IPS-20b (cell line): ENCODE data around the gene BMPR1A.

ENCODE experiments used
- H3K27ac ChIP-seq: one replicate; pipeline ENCODE4 v1.5.1; 2013; ENCODE audit warnings: low read length
- H3K27me3 ChIP-seq: 2 replicates; pipeline ENCODE4 v1.6.1; 2013; ENCODE audit warnings: mild to moderate bottlenecking, low read length, inconsistent platforms; ENCODE audit not compliant: insufficient read depth
- H3K36me3 ChIP-seq: 2 replicates; pipeline ENCODE4 v1.6.1; 2013; ENCODE audit warnings: low read depth, mild to moderate bottlenecking, inconsistent platforms, low read length, moderate library complexity; ENCODE audit not compliant: insufficient read depth
- H3K4me1 ChIP-seq: 2 replicates; pipeline ENCODE4 v1.6.1; 2013; ENCODE audit warnings: mild to moderate bottlenecking, control low read depth, inconsistent platforms, low read length, moderate library complexity; ENCODE audit not compliant: insufficient read depth
- H3K4me3 ChIP-seq: 2 replicates; pipeline ENCODE4 v1.5.1; 2013; ENCODE audit warnings: mild to moderate bottlenecking, low read length, inconsistent platforms
- H3K9ac ChIP-seq: 2 replicates; pipeline ENCODE4 v1.6.1; 2013; ENCODE audit warnings: low read depth, mild to moderate bottlenecking, inconsistent platforms, low read length, moderate library complexity
- H3K9me3 ChIP-seq: 2 replicates; pipeline ENCODE4 v1.6.1; 2013; ENCODE audit warnings: mild to moderate bottlenecking, low read depth, low read length, inconsistent platforms; ENCODE audit not compliant: insufficient read depth

The BMPR1A gene

DNA sequence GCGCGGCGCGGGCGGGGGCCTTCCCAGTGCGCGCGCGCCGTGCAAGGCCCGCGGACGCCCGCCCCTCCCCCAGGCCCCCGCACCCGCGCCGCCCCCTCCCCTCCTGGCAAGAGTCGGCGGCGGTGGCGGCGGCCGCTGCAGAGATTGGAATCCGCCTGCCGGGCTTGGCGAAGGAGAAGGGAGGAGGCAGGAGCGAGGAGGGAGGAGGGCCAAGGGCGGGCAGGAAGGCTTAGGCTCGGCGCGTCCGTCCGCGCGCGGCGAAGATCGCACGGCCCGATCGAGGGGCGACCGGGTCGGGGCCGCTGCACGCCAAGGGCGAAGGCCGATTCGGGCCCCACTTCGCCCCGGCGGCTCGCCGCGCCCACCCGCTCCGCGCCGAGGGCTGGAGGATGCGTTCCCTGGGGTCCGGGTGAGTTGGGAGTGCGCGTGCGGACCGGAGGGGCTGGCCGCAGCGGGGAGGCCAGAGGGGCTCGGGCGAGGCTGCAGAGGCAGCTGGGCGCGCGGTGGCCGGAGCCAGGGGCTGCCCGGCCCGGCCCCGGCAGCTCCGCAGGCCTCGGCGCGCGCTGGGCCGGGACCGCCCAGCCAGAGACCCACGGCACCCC, at the start of gene BMPR1A:
TSS of gene BMPR1A (plus strand) at position 109 of the 602 bp plus-strand sequence. CDS start 119,400 bp downstream, outside the sequence.
- Histone ChIP-seq H3K36me3 (no peaks in the 10 kb centered on the region), H3K9me3 (no peaks in the 10 kb centered on the region), H3K4me3 (peak within 1 kb of the TSS; percentile 98), H3K9ac (peak within 1 kb of the TSS; percentile 96), H3K27ac (peak within 1 kb of the TSS; percentile 83), H3K27me3 (no peaks in the 10 kb centered on the region), H3K4me1 (peaks cover 29% of the 10 kb centered on the region)

DNA sequence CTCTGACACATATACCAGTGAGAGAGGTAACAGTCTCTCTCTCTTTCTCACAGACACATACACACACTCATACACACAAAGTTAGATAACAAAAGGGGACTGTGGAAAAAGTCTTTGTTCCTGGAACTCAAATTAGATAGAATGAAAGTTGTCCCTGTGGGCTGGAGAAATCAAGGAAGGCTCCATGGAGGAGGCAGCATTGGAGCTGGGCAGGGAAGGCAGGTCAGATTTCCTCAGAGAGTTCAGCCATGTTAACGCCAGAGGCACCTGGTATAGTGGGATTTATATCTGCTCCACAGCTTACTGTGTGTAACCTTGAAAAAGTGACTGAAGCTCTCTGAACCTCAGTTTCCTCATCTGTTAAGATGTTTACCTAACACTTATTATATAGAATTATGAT, 49.4 kb upstream of the BMPR1A start:
- Histone ChIP-seq H3K36me3 (no peaks in the 10 kb centered on the region), H3K27me3 (no peaks in the 10 kb centered on the region), H3K9me3 (no peaks in the 10 kb centered on the region), H3K9ac (no peak overlapping the region), H3K4me3 (no peak overlapping the region), H3K27ac (no peak overlapping the region), H3K4me1 (peaks cover 7% of the 10 kb centered on the region; the same call in 1 of the 2 replicates)

- Histone ChIP-seq H3K36me3 (no peaks in the 10 kb centered on the region), H3K9ac (no peak overlapping the region), H3K4me1 (peaks cover 7% of the 10 kb centered on the region; the same call in 1 of the 2 replicates), H3K27ac (no peak overlapping the region), H3K9me3 (no peaks in the 10 kb centered on the region), H3K27me3 (no peaks in the 10 kb centered on the region), H3K4me3 (no peak overlapping the region)
These were observed 48.9 kb upstream of the BMPR1A start for GRCh38 chr10:86707505-86707904.

- no peaks in the 10 kb centered on the region for H3K27me3 ChIP-seq
- no peak overlapping the region for H3K9ac ChIP-seq
- H3K9me3 ChIP-seq = no peaks in the 10 kb centered on the region
- H3K4me1 ChIP-seq = peaks cover 7% of the 10 kb centered on the region; the same call in 1 of the 2 replicates
- no peaks in the 10 kb centered on the region for H3K36me3 ChIP-seq
- H3K27ac ChIP-seq = no peak overlapping the region
- no peak overlapping the region for H3K4me3 ChIP-seq
These were observed 48.2 kb upstream of the BMPR1A start for GRCh38 chr10:86708068-86708782.

DNA sequence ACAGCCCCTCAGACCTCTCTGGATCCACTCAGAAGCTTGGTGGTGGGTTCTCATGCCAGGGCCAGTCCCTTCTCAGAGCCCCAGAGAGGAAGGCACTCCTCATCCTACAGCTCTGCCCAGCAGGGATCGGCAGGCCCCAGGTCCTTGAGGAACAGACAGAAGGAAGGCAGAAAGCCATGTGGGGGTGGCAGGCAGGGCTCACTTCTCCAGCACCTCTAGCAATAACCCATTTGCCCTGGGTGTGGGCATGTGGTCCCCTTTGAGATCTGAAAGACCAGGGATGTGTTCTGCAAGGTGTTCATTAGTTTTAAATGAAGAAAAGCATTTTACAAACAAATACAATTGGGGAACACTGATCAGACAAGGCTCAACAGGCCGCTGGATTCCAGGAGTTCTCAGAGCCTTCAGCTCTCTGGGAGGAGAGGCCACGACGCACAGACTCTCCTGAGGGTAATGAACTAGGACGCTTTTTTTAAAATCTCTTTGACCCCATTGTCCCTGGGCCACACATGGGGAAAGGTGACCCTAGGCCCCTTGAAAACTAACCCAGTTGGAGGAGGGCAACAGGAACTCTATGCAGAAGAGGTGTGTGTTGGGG, 47.5 kb upstream of the BMPR1A start:
- H3K27me3 ChIP-seq = no peaks in the 10 kb centered on the region
- no peaks in the 10 kb centered on the region for H3K36me3 ChIP-seq
- H3K27ac ChIP-seq = no peak overlapping the region
- no peak overlapping the region for H3K4me3 ChIP-seq
- H3K9ac ChIP-seq = no peak overlapping the region
- H3K4me1 ChIP-seq = peaks cover 7% of the 10 kb centered on the region; the same call in 1 of the 2 replicates
- H3K9me3 ChIP-seq = no peaks in the 10 kb centered on the region

DNA sequence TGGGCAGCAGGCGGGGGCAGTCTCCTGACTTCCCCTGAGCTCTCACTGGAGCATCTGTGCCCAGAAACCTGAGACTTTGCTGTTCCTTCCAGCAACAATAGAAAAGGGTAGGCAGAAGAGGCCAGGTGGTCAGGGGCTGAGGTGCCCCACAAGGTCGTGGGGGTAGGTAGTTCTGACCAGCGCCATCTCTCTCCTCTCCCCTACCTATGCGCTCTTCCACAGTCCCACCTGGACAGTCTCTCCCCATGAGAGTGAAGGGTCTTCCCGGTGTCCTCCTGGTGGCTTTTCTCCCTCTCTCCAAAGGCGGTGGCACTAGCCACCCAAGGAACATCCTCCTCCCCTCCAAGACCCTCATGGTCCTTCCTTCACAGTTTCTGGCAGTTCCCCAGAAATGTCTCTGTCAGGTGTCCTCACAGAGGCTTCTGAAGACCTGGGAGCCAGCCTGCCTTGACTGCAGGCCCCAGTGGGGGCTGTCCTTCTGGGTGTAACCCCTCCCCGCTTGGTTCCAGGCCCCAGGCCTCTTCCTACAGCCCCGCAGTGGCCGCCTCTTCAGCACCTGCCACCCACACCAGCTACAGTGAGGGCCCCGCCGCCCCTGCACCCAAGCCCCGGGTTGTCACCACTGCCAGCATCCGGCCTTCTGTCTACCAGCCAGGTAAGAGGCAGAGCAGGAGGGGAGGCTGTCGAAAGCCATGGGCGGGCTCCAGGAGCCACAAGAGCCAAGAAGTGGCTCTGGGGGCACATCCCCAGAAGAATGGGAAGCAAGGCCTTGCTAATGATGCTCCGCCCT, 46.8 kb upstream of the BMPR1A start:
- H3K4me1 ChIP-seq = peaks cover 7% of the 10 kb centered on the region; the same call in 1 of the 2 replicates
- no peaks in the 10 kb centered on the region for H3K36me3 ChIP-seq
- no peaks in the 10 kb centered on the region for H3K27me3 ChIP-seq
- H3K9me3 ChIP-seq = no peaks in the 10 kb centered on the region
- H3K4me3 ChIP-seq = no peak overlapping the region
- H3K9ac ChIP-seq = no peak overlapping the region
- no peak overlapping the region for H3K27ac ChIP-seq

DNA sequence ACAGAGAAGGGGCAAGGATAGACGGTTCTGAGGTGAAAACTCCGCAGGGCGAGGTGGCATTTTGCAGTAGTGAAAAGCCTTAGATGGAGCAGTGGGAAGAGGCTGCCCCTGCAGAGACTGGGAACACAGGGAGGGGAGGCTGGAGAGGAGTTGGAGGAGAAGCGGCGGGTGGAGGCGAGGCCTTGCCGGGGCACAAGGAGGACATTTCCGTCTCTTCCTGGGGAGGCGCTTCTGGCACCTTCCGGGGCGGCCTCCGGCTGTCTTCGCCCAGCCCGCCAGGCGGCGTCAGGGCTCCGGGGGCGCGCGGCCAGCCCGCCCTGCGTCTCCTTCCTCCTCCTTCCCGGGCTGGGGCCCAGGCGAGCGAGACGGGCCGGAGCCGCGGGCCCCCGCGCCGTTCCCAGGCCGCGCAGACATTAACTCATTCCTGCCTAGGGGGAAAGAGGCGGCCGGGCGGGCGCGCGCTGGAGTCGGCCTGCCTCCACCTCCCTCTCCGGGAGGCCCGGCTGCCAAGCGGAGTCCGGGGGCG, 45.4 kb upstream of the BMPR1A start:
- Histone ChIP-seq H3K4me3 (peak overlapping the region; percentile 78; the same call in 1 of the 2 replicates), H3K27ac (peak overlapping the region; percentile 30)

GRCh38 chr10:86711513-86712316, 44.7 kb upstream of the BMPR1A start:
- H3K4me1 ChIP-seq = peaks cover 6% of the 10 kb centered on the region; the same call in 1 of the 2 replicates
- H3K27ac ChIP-seq = peak overlapping the region; percentile 8
- H3K4me3 ChIP-seq = peak overlapping the region; percentile 78
- no peaks in the 10 kb centered on the region for H3K27me3 ChIP-seq
- H3K9ac ChIP-seq = peak overlapping the region; percentile 78; the same call in 1 of the 2 replicates
- H3K36me3 ChIP-seq = no peaks in the 10 kb centered on the region
- no peaks in the 10 kb centered on the region for H3K9me3 ChIP-seq

More for the DNA sequence above, 45.4 kb upstream of the BMPR1A start:
- H3K9ac ChIP-seq = peak overlapping the region; percentile 57; the same call in 1 of the 2 replicates
- H3K36me3 ChIP-seq = no peaks in the 10 kb centered on the region
- peaks cover 6% of the 10 kb centered on the region; the same call in 1 of the 2 replicates for H3K4me1 ChIP-seq
- no peaks in the 10 kb centered on the region for H3K27me3 ChIP-seq
- H3K9me3 ChIP-seq = no peaks in the 10 kb centered on the region

DNA sequence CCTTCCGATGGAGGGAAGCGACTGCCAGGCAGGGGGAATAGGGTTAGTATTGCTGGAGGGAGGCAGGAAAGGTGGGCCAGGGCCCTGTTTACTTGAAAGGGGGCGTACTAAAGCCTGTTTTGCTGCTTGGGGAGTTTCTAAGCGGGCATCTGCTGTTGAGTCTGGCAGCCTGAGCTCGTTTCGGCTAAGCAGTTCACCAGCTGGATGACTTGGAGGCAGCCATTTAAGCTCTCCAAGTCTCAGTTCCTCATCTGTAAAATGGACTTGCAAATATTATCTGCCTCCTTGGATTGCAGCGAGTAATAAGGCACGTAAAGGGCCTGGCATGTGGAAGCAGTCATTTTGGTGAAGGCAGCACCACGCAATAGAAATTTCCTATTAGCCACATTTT, 44.1 kb upstream of the BMPR1A start:
- Histone ChIP-seq H3K4me3 (peak overlapping the region; percentile 78), H3K27me3 (no peaks in the 10 kb centered on the region), H3K4me1 (peaks cover 6% of the 10 kb centered on the region; the same call in 1 of the 2 replicates), H3K36me3 (no peaks in the 10 kb centered on the region), H3K9me3 (no peaks in the 10 kb centered on the region), H3K27ac (peak overlapping the region; percentile 8), H3K9ac (peak overlapping the region; percentile 78; the same call in 1 of the 2 replicates)

DNA sequence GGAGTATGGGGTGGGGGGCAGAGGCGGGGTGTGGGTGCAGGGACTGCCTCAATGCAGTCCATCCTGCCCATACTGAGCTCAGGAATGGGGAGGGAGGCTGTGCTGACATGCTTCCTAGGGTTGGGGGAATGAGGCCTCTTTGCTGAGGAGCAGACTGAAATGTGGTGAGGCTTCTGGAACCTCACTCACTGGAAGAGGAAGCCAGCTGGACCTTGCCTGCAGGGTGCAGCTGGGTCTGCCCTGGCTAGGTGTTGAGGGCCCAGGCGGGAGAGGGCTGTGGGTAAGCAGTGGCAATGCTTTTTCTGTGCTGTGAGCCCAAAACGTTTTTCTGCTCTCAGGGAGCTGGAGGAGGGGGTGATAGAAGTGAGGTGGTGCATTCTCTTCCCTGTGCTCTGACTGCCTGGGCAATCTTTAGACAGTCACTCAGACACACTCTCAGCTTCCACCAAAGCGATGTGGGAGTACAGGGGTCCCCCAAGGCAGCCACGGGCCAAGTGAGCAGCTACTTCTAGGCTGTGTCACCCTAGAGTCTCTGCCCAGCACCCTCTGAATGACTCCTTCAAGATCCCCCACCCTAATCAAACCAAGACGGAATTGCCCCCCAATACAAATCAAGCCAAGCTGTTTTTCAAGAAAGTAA, 41.1 kb upstream of the BMPR1A start:
- Histone ChIP-seq H3K9me3 (no peaks in the 10 kb centered on the region), H3K4me1 (peaks cover 6% of the 10 kb centered on the region; the same call in 1 of the 2 replicates), H3K27ac (no peak overlapping the region), H3K27me3 (no peaks in the 10 kb centered on the region), H3K4me3 (no peak overlapping the region), H3K9ac (no peak overlapping the region), H3K36me3 (no peaks in the 10 kb centered on the region)
